HEK293 (cell line): ENCODE measurements around the gene RAP1A.
A peak's percentile ranks its signal among the peaks of the same experiment; 100 is the strongest.

ENCODE experiments used
- GLI2 ChIP-seq: fragments of 450-650 bp; formaldehyde crosslinking; IDR thresholded peaks from 2 replicates; pipeline ENCODE4; 2017; ENCODE audit warnings: missing biosample characterization, missing genetic modification characterization, low read depth, borderline replicate concordance
- HOXA7 ChIP-seq: sonication (generic); formaldehyde crosslinking; IDR thresholded peaks from 2 replicates; pipeline ENCODE4 v1.8.1; 2022; ENCODE audit warnings: missing genetic modification reagents, borderline replicate concordance
- KLF1 ChIP-seq: fragments of 450-650 bp; formaldehyde crosslinking; IDR thresholded peaks from 2 replicates; pipeline ENCODE4 v1.5.1; 2016; ENCODE audit warnings: missing biosample characterization, missing genetic modification characterization
- KLF10 ChIP-seq: fragments of 450-650 bp; IDR thresholded peaks from 2 replicates; pipeline ENCODE4 v1.5.1; 2018; ENCODE audit warnings: missing biosample characterization, mild to moderate bottlenecking, missing genetic modification characterization
- MYNN ChIP-seq: fragments of 450-650 bp; formaldehyde crosslinking; IDR thresholded peaks from 2 replicates; pipeline ENCODE4 v1.5.1; 2016; ENCODE audit warnings: missing biosample characterization, missing genetic modification characterization, borderline replicate concordance
- OSR2 ChIP-seq: fragments of 450-650 bp; formaldehyde crosslinking; IDR thresholded peaks from 2 replicates; pipeline ENCODE4 v1.5.1; 2016; ENCODE audit warnings: missing biosample characterization, missing genetic modification characterization
- PATZ1 ChIP-seq: fragments of 450-650 bp; formaldehyde crosslinking; IDR thresholded peaks from 2 replicates; pipeline ENCODE4 v1.5.1; 2016; ENCODE audit warnings: missing biosample characterization, missing genetic modification characterization
- PRDM1 ChIP-seq: fragments of 450-650 bp; formaldehyde crosslinking; IDR thresholded peaks from 2 replicates; pipeline ENCODE4; 2016; ENCODE audit warnings: missing biosample characterization, missing genetic modification characterization
- PRDM6 ChIP-seq: fragments of 450-650 bp; formaldehyde crosslinking; IDR thresholded peaks from 2 replicates; pipeline ENCODE4 v1.5.1; 2017; ENCODE audit warnings: missing biosample characterization, missing genetic modification characterization
- SP7 ChIP-seq: fragments of 450-650 bp; formaldehyde crosslinking; IDR thresholded peaks from 2 replicates; pipeline ENCODE4 v1.5.1; 2016; ENCODE audit warnings: missing biosample characterization, missing genetic modification characterization
- TRIM28 ChIP-seq: IDR thresholded peaks from 2 replicates; pipeline ENCODE4 v1.6.1; 2011; ENCODE audit warnings: low read length, control low read depth, borderline replicate concordance
- YY2 ChIP-seq: fragments of 450-650 bp; formaldehyde crosslinking; IDR thresholded peaks from 2 replicates; pipeline ENCODE4 v1.5.1; 2016; ENCODE audit warnings: missing biosample characterization, missing genetic modification characterization
- ZBTB6 ChIP-seq: fragments of 450-650 bp; formaldehyde crosslinking; IDR thresholded peaks from 2 replicates; pipeline ENCODE4 v1.5.1; 2017; ENCODE audit warnings: missing biosample characterization, missing genetic modification characterization
- ZNF133 ChIP-seq: fragments of 450-650 bp; formaldehyde crosslinking; IDR thresholded peaks from 2 replicates; pipeline ENCODE4 v1.5.1; 2016; ENCODE audit warnings: missing biosample characterization, missing genetic modification characterization
- ZNF155 ChIP-seq: fragments of 450-650 bp; formaldehyde crosslinking; IDR thresholded peaks from 2 replicates; pipeline ENCODE4 v1.5.1; 2016; ENCODE audit warnings: missing biosample characterization, missing genetic modification characterization
- ZNF174 ChIP-seq: fragments of 450-650 bp; formaldehyde crosslinking; IDR thresholded peaks from 2 replicates; pipeline ENCODE4 v1.5.0; 2017; ENCODE audit warnings: missing biosample characterization, mild to moderate bottlenecking, missing genetic modification characterization
- ZNF2 ChIP-seq: fragments of 450-650 bp; formaldehyde crosslinking; IDR thresholded peaks from 2 replicates; pipeline ENCODE4 v1.5.1; 2016; ENCODE audit warnings: missing biosample characterization, missing genetic modification characterization
- ZNF202 ChIP-seq: fragments of 450-650 bp; formaldehyde crosslinking; IDR thresholded peaks from 2 replicates; pipeline ENCODE4 v1.5.1; 2016; ENCODE audit warnings: missing biosample characterization, missing genetic modification characterization, borderline replicate concordance
- ZNF221 ChIP-seq: fragments of 450-650 bp; formaldehyde crosslinking; IDR thresholded peaks from 2 replicates; pipeline ENCODE4 v1.5.1; 2017; ENCODE audit warnings: missing biosample characterization, missing genetic modification characterization, borderline replicate concordance
- ZNF248 ChIP-seq: fragments of 450-650 bp; formaldehyde crosslinking; IDR thresholded peaks from 2 replicates; pipeline ENCODE4 v1.5.1; 2017; ENCODE audit warnings: missing biosample characterization, missing genetic modification characterization
- ZNF280C ChIP-seq: fragments of 450-650 bp; formaldehyde crosslinking; IDR thresholded peaks from 2 replicates; pipeline ENCODE4 v1.5.1; 2016; ENCODE audit warnings: missing biosample characterization, missing genetic modification characterization
- ZNF341 ChIP-seq: fragments of 450-650 bp; formaldehyde crosslinking; IDR thresholded peaks from 2 replicates; pipeline ENCODE4; 2016; ENCODE audit warnings: low read depth, missing biosample characterization, missing genetic modification characterization
- ZNF366 ChIP-seq: fragments of 450-650 bp; formaldehyde crosslinking; conservative IDR thresholded peaks from 2 replicates; pipeline ENCODE4 v1.5.1; 2016; ENCODE audit warnings: missing biosample characterization, missing genetic modification characterization
- ZNF391 ChIP-seq: fragments of 450-650 bp; formaldehyde crosslinking; IDR thresholded peaks from 2 replicates; pipeline ENCODE4 v1.5.1; 2016; ENCODE audit warnings: low read depth, missing biosample characterization, missing genetic modification characterization, borderline replicate concordance
- ZNF398 ChIP-seq: fragments of 450-650 bp; formaldehyde crosslinking; IDR thresholded peaks from 2 replicates; pipeline ENCODE4 v1.5.1; 2017; ENCODE audit warnings: missing biosample characterization, missing genetic modification characterization
- ZNF416 ChIP-seq: fragments of 450-650 bp; formaldehyde crosslinking; IDR thresholded peaks from 2 replicates; pipeline ENCODE4 v1.5.1; 2016; ENCODE audit warnings: missing biosample characterization, missing genetic modification characterization
- ZNF426 ChIP-seq: fragments of 450-650 bp; formaldehyde crosslinking; IDR thresholded peaks from 2 replicates; pipeline ENCODE4 v1.5.1; 2017; ENCODE audit warnings: missing biosample characterization, missing genetic modification characterization, mild to moderate bottlenecking, inconsistent platforms, moderate library complexity
- ZNF473 ChIP-seq: fragments of 450-650 bp; formaldehyde crosslinking; IDR thresholded peaks from 2 replicates; pipeline ENCODE4 v1.5.1; 2017; ENCODE audit warnings: missing biosample characterization, missing genetic modification characterization
- ZNF488 ChIP-seq: fragments of 450-650 bp; formaldehyde crosslinking; IDR thresholded peaks from 2 replicates; pipeline ENCODE4 v1.5.1; 2016; ENCODE audit warnings: missing biosample characterization, missing genetic modification characterization
- ZNF510 ChIP-seq: fragments of 450-650 bp; formaldehyde crosslinking; IDR thresholded peaks from 2 replicates; pipeline ENCODE4 v1.5.1; 2018; ENCODE audit warnings: mild to moderate bottlenecking, missing genetic modification characterization, missing biosample characterization; ENCODE audit not compliant: insufficient replicate concordance
- ZNF747 ChIP-seq: fragments of 450-650 bp; formaldehyde crosslinking; IDR thresholded peaks from 2 replicates; pipeline ENCODE4 v1.5.1; 2016; ENCODE audit warnings: missing biosample characterization, missing genetic modification characterization

Gene RAP1A

GRCh38 chr1:111738436-111739193 is 119.0 kb downstream of the RAP1A start (continued):
- TF ChIP-seq MYNN (tag by site-specific recombination) = no peak
- TF ChIP-seq ZNF510 = no peak
- TF ChIP-seq OSR2 = no peak; the same call in 1 of the 2 replicates
- TF ChIP-seq GLI2 (tag by site-specific recombination) = no peak
- TF ChIP-seq SP7 = peak; percentile 35; the same call in 1 of the 2 replicates
- TF ChIP-seq ZNF488 = no peak
- TF ChIP-seq ZNF202 = no peak
- TF ChIP-seq TRIM28 = no peak
- peak; percentile 34 for TF ChIP-seq ZNF341 (tag by site-specific recombination)
- peak; percentile 59 for TF ChIP-seq PATZ1 (tag by site-specific recombination)
- no peak for TF ChIP-seq ZNF248
- TF ChIP-seq PRDM1 (tag by site-specific recombination) = no peak
- TF ChIP-seq YY2 (tag by site-specific recombination) = no peak
- TF ChIP-seq ZNF398 (tag by site-specific recombination) = peak; percentile 87
- no peak for TF ChIP-seq ZNF747
- no peak for TF ChIP-seq ZNF473 (tag by site-specific recombination)
- TF ChIP-seq ZNF221 = no peak
- 0 out of 2 replicates have a peak, but pooled peaks have one; percentile 13 for TF ChIP-seq ZBTB6
- TF ChIP-seq ZNF416 = no peak
- no peak for TF ChIP-seq ZNF174 (tag by site-specific recombination)
- TF ChIP-seq HOXA7 (CRISPR knock-in tag) = no peak
- TF ChIP-seq ZNF2 (tag by site-specific recombination) = 0 out of 2 replicates have a peak, but pooled peaks have one; percentile 5
- TF ChIP-seq ZNF280C = no peak
- peak; percentile 84 for TF ChIP-seq KLF10
- peak; percentile 80 for TF ChIP-seq ZNF391 (tag by site-specific recombination)
- no peak for TF ChIP-seq ZNF133 (tag by site-specific recombination)
- no peak for TF ChIP-seq ZNF155 (tag by site-specific recombination)
- no peak for TF ChIP-seq ZNF426 (tag by site-specific recombination)
- no peak for TF ChIP-seq PRDM6 (tag by site-specific recombination)
- peak; percentile 80 for TF ChIP-seq KLF1
- peak; percentile 33 for TF ChIP-seq ZNF366 (tag by site-specific recombination)
